Smooth muscle cell (in vitro differentiated cells): ENCODE measurements around the gene PAX7. TPM values are rescaled to one million over a fixed set of nuclear protein-coding genes. Genes with fewer than 3 reads are reported as not detected.
"Not testable (repeated sequence)": the region's sequence is repeated elsewhere in the genome, so short reads cannot be mapped to it uniquely, and the experiment has no call there.

ENCODE experiments used
- DNase-seq: peaks from one replicate; lab custom pipeline; 2025; ENCODE audit not compliant: unreplicated experiment; lab: John Stamatoyannopoulos, UW
- H2AFZ ChIP-seq: fragments of 200-600 bp; sonication (generic); 2 replicates; pipeline ENCODE4 v1.6.0; 2016; ENCODE audit warnings: antibody characterized with exemption, low read depth, mild to moderate bottlenecking
- H3F3A ChIP-seq: fragments of 200-600 bp; sonication (generic); 2 replicates; pipeline ENCODE4 v1.6.0; 2017; ENCODE audit warnings: antibody characterized with exemption, low read depth
- H3K27ac ChIP-seq: fragments of 200-600 bp; sonication (generic); 2 replicates; pipeline ENCODE4 v1.5.1; 2016; ENCODE audit warnings: low read depth, mild to moderate bottlenecking
- H3K27me3 ChIP-seq: fragments of 200-600 bp; sonication (generic); 2 replicates; pipeline ENCODE4 v1.6.1; 2016; ENCODE audit warnings: low read depth, mild to moderate bottlenecking
- H3K36me3 ChIP-seq: fragments of 200-600 bp; sonication (generic); 2 replicates; pipeline ENCODE4 v1.5.1; 2016; ENCODE audit warnings: low read depth
- H3K4me1 ChIP-seq: fragments of 200-600 bp; sonication (generic); 2 replicates; pipeline ENCODE4 v1.5.1; 2016; ENCODE audit warnings: low read depth
- H3K4me2 ChIP-seq: fragments of 200-600 bp; sonication (generic); 2 replicates; pipeline ENCODE4 v1.6.0; 2016; ENCODE audit warnings: mild to moderate bottlenecking
- H3K4me3 ChIP-seq: fragments of 200-600 bp; sonication (generic); 2 replicates; pipeline ENCODE4 v1.5.1; 2016; ENCODE audit warnings: mild to moderate bottlenecking
- H3K79me2 ChIP-seq: fragments of 200-600 bp; sonication (generic); 2 replicates; pipeline ENCODE4 v1.6.0; 2016; ENCODE audit warnings: low read depth, mild to moderate bottlenecking
- H3K9ac ChIP-seq: fragments of 200-600 bp; sonication (generic); 2 replicates; pipeline ENCODE4 v1.6.0; 2016; ENCODE audit warnings: low read depth
- H3K9me3 ChIP-seq: fragments of 200-600 bp; sonication (generic); replicated peaks from 2 replicates; pipeline ENCODE4 v1.5.1; 2016; ENCODE audit warnings: low read depth
- H4K20me1 ChIP-seq: fragments of 200-600 bp; sonication (generic); 2 replicates; pipeline ENCODE4 v1.6.0; 2016; ENCODE audit warnings: low read depth
- WGBS: methylation state at CpG from one replicate; pipeline ENCODE4 v1.1.7; 2016; ENCODE audit warnings: low lambda C conversion rate; 5-methylcytosine and 5-hydroxymethylcytosine counted together
- polyA plus RNA-seq: library from polyadenylated mRNA; unstranded; fragments of >200 nt; fragmentation: Nextera tagmentation; extraction: Ambion mirVana; gene quantifications from 2 replicates; pipeline ENCODE4 v1.2.1, GENCODE V29; 2016
- total RNA-seq: library from RNA; depleted of rRNA; stranded (reverse); fragments of >200 nt; gene quantifications from 2 replicates; pipeline ENCODE4 v1.2.3, GENCODE V29; 2014
- TF ChIP-seq, protein P1 (sequence below): fragments of 200-600 bp; sonication (generic); IDR thresholded peaks from 2 replicates; pipeline ENCODE4 v1.5.1; 2017; ENCODE audit warnings: borderline replicate concordance, mild to moderate bottlenecking, antibody characterized with exemption; ENCODE audit not compliant: insufficient read depth, poor library complexity, severe bottlenecking

Gene PAX7
- total and polyA plus RNA-seq, 2 experiments from 2014 or later: not detected

GRCh38 chr1:18743233-18743632 lies 112.6 kb downstream of the PAX7 start:
- Histone ChIP-seq H3K4me1 (no peaks in the 10 kb centered on the region), H3K36me3 (no peaks in the 10 kb centered on the region), H3K79me2 (no peaks in the 10 kb centered on the region), H3K9ac (no peak overlapping the region), H4K20me1 (no peaks in the 10 kb centered on the region), H3K27ac (no peak overlapping the region), H3F3A (no peaks in the 10 kb centered on the region), H3K4me2 (no peak overlapping the region), H2AFZ (no peak overlapping the region), H3K27me3 (peaks cover 27% of the 10 kb centered on the region), H3K4me3 (no peak overlapping the region), H3K9me3 (no peaks in the 10 kb centered on the region)
- TF ChIP-seq, protein P1, sequence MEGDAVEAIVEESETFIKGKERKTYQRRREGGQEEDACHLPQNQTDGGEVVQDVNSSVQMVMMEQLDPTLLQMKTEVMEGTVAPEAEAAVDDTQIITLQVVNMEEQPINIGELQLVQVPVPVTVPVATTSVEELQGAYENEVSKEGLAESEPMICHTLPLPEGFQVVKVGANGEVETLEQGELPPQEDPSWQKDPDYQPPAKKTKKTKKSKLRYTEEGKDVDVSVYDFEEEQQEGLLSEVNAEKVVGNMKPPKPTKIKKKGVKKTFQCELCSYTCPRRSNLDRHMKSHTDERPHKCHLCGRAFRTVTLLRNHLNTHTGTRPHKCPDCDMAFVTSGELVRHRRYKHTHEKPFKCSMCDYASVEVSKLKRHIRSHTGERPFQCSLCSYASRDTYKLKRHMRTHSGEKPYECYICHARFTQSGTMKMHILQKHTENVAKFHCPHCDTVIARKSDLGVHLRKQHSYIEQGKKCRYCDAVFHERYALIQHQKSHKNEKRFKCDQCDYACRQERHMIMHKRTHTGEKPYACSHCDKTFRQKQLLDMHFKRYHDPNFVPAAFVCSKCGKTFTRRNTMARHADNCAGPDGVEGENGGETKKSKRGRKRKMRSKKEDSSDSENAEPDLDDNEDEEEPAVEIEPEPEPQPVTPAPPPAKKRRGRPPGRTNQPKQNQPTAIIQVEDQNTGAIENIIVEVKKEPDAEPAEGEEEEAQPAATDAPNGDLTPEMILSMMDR: no peak
- WGBS: 35% methylated on average over 7 of the region's 7 CpGs
- no peak for DNase-seq

DNA sequence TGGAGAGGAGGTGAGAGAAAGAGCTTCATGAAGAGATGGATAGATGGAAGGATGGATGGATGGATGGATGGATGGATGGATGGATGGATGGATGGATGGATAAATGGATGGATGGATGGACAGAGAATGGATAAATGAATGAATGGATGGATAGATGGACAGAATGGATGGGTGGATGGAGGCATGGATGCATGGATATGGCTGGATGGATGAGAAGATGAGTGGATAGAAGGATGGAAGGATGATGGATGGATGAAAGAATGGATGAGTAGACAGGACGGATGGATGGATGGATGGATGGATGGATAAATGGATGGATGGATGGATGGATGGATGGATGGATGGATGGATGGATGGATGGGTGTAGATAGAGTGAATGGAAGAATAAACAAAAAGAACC lies 113.7 kb downstream of the PAX7 start:
- H3K79me2 ChIP-seq, H3K4me3 ChIP-seq, H3K9ac ChIP-seq, DNase-seq, H3K9me3 ChIP-seq, H2AFZ ChIP-seq, H3K4me1 ChIP-seq, H3F3A ChIP-seq, H4K20me1 ChIP-seq, H3K27ac ChIP-seq, H3K36me3 ChIP-seq, H3K4me2 ChIP-seq: not testable (repeated sequence)
- 94% methylated on average over 1 of the region's 1 CpG for WGBS
- peaks cover 39% of the 10 kb centered on the region for H3K27me3 ChIP-seq

DNA sequence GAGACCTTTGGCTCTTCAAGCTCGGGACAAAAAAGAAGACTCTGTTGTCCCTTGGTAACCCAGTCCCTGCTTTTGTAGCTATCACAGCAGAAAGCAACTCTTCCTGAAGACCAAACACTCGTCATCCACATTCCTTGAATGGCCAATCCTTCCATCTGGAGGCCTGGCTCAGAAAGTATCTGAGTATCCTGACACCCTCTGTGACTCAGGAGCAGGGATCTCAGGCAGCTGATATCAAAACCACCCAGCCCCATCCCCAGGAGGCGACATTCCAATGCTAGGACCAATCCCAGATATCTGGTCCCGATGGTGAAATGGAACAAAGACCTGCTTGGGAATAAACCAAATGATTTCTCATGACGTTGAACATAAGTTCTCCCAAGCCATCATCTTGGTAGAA lies 116.3 kb downstream of the PAX7 start:
- peaks cover 38% of the 10 kb centered on the region for H3K27me3 ChIP-seq
- H3K27ac ChIP-seq: no peak overlapping the region
- no peaks in the 10 kb centered on the region for H3K79me2 ChIP-seq
- no peaks in the 10 kb centered on the region for H3K36me3 ChIP-seq
- no peak overlapping the region for H3K4me2 ChIP-seq
- no peak overlapping the region for H3K9ac ChIP-seq
- TF ChIP-seq, protein P1: no peak
- no peak overlapping the region for H2AFZ ChIP-seq
- H4K20me1 ChIP-seq: no peaks in the 10 kb centered on the region
- WGBS: 77% methylated on average over 5 of the region's 5 CpGs
- no peak overlapping the region for H3K4me3 ChIP-seq
- no peaks in the 10 kb centered on the region for H3K9me3 ChIP-seq
- no peak for DNase-seq
- no peaks in the 10 kb centered on the region for H3K4me1 ChIP-seq
- H3F3A ChIP-seq: no peaks in the 10 kb centered on the region

- Histone ChIP-seq H3K9me3 (no peaks in the 10 kb centered on the region), H4K20me1 (no peaks in the 10 kb centered on the region), H3K9ac (no peak overlapping the region), H3K36me3 (no peaks in the 10 kb centered on the region), H3K4me2 (no peak overlapping the region), H3F3A (no peaks in the 10 kb centered on the region), H3K27me3 (peaks cover 33% of the 10 kb centered on the region), H3K4me1 (no peaks in the 10 kb centered on the region), H2AFZ (no peak overlapping the region), H3K79me2 (no peaks in the 10 kb centered on the region), H3K27ac (no peak overlapping the region), H3K4me3 (no peak overlapping the region)
- WGBS: 81% methylated on average over 5 of the region's 5 CpGs
- TF ChIP-seq, protein P1: no peak
- DNase-seq: no peak
Observed at GRCh38 chr1:18747671-18748070, 117.0 kb downstream of the PAX7 start.
